ENCODE measurements around the gene ELOVL2.
A peak's percentile ranks its signal among the peaks of the same experiment; 100 is the strongest.

The ELOVL2 gene

GRCh38 chr6:10963113-10963512, 81.0 kb downstream of the ELOVL2 start:
- TF ChIP-seq CTCF (IDR thresholded peaks at IDR 0.05; ENCODE audit: insufficient read depth, low read length, missing control alignments), result no peak
- DNase-seq (ENCODE audit: low read depth, low spot score), result no peak
- POLR2A ChIA-PET, result no interaction called here
- no peak overlapping the region for H3K4me3 ChIP-seq (ENCODE audit: low read depth, low read length)
- CTCF ChIA-PET, result interaction anchor here (0.7 to 4.1 kb wide), 7 partner anchors 8 to 533 kb away, joined by 3 to 23 read pairs (median 14); no protein-coding TSS in a partner anchor

- CTCF ChIA-PET, result interaction anchor here (0.7 to 4.1 kb wide), 8 partner anchors 8 to 533 kb away, joined by 3 to 23 read pairs (median 8); no protein-coding TSS in a partner anchor
- no peak for TF ChIP-seq CTCF (IDR thresholded peaks at IDR 0.05; ENCODE audit: insufficient read depth, low read length, missing control alignments)
- POLR2A ChIA-PET, result no interaction called here
- DNase-seq (ENCODE audit: low read depth, low spot score), result peak; percentile 83
- no peak overlapping the region for H3K4me3 ChIP-seq (ENCODE audit: low read depth, low read length)
Measured at GRCh38 chr6:10962673-10963072, 81.4 kb downstream of the ELOVL2 start.

GRCh38 chr6:10961837-10962236, 82.3 kb downstream of the ELOVL2 start:
- no peak for DNase-seq (ENCODE audit: low read depth, low spot score)
- no peak for TF ChIP-seq CTCF (IDR thresholded peaks at IDR 0.05; ENCODE audit: insufficient read depth, low read length, missing control alignments)
- ChIA-PET POLR2A (no interaction called here), CTCF (interaction anchor here (1.0 to 4.1 kb wide), 6 partner anchors 10 to 614 kb away, joined by 3 to 20 read pairs (median 10); no protein-coding TSS in a partner anchor)
- no peak overlapping the region for H3K4me3 ChIP-seq (ENCODE audit: low read depth, low read length)

DNA sequence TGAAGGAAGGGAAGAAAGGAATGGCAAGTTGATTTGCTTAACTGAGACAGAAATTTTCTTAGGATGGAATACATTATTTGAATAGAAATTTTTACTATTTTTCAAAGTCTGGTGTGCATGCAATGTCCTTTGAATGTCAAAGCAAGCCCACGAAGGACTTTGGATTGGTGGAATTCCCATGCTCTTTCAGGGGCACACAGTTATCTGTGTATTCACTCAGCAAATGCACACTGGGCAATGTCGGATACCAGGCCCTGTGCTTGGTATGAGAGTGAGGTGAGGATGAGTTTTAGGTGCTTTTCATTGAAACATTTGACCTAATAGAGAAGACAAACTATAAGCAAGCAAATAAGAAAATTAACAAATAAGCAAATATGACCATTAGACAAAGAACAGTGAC, 83.9 kb downstream of the ELOVL2 start:
- H3K4me3 ChIP-seq (ENCODE audit: low read depth, low read length), result no peak overlapping the region
- POLR2A ChIA-PET, result no interaction called here
- TF ChIP-seq CTCF (IDR thresholded peaks at IDR 0.05; ENCODE audit: insufficient read depth, low read length, missing control alignments), result no peak
- CTCF ChIA-PET, result interaction anchor here (1.0 to 4.1 kb wide), 4 partner anchors 8 to 536 kb away, joined by 4 to 20 read pairs (median 16); no protein-coding TSS in a partner anchor
- no peak for DNase-seq (ENCODE audit: low read depth, low spot score)

DNA sequence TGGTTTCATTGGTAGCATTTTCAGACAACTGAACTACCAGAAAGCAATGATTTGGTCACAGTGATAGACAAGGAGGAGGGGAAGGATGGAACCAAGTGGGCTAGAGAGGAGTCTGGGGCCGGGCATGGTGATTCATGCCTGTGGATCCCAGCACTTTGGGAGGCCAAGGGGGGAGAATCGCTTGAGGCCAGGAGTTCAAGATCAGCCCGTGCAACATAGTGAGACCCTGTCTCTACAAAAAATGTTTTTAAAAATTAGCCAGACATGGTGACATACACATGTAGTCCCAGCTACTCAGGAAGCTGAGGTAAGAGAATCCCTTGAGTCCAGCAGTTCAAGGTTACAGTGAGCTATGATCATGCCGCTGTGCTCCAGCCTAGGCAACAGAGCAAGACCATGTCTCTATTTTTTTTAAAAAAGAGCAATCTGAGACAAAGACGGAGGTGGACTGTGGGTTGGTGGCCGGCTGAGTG, 86.7 kb downstream of the ELOVL2 start:
- POLR2A ChIA-PET, result no interaction called here
- no peak for DNase-seq (ENCODE audit: low read depth, low spot score)
- TF ChIP-seq CTCF (IDR thresholded peaks at IDR 0.05; ENCODE audit: insufficient read depth, low read length, missing control alignments), result no peak
- no peak overlapping the region for H3K4me3 ChIP-seq (ENCODE audit: low read depth, low read length)
- CTCF ChIA-PET, result interaction anchor here (1.1 to 11.3 kb wide), 4 partner anchors 110 to 618 kb away, joined by 4 to 413 read pairs (median 42); no protein-coding TSS in a partner anchor

- no peak overlapping the region for H3K4me3 ChIP-seq (ENCODE audit: low read depth, low read length)
- TF ChIP-seq CTCF (IDR thresholded peaks at IDR 0.05; ENCODE audit: insufficient read depth, low read length, missing control alignments), result no peak
- POLR2A ChIA-PET, result no interaction called here
- no peak for DNase-seq (ENCODE audit: low read depth, low spot score)
- CTCF ChIA-PET, result interaction anchor here (1.1 to 11.3 kb wide), 5 partner anchors 91 to 619 kb away, joined by 4 to 413 read pairs (median 8); no protein-coding TSS in a partner anchor
Measured at GRCh38 chr6:10956776-10957175, 87.3 kb downstream of the ELOVL2 start.
